K562 (cell line): Measurements from ENCODE around the gene SCLY. TPM values are rescaled to one million over a fixed set of nuclear protein-coding genes. Genes with fewer than 3 reads are reported as not detected.

Experiments used
- ATAC-seq: fragments of 200-7000 bp; cut with Tn5 transposase; 3 replicates; pipeline ENCODE4 v1.9.1; 2020; ENCODE audit warnings: moderate library complexity
- BruUV-seq: library from RNA; stranded (reverse); fragments of 400-500 nt; replicated peaks from 2 replicates; lab custom pipeline; 2021; lab: Mats Ljungman, UMichigan
- CTCF ChIA-PET: fragments of 300-600 bp; formaldehyde crosslinking; extraction: SDS; loops from one replicate; lab custom pipeline; 2021; ENCODE audit warnings: low intra/inter-chr PET ratio; lab: Yijun Ruan, JAX
- POLR2A ChIA-PET: fragments of 300-600, 350-650 bp; sonication (Branson Sonifier 250); formaldehyde crosslinking; extraction: SDS; loops from one replicate; lab custom pipeline; 2021; ENCODE audit warnings: antibody characterized with exemption, inconsistent platforms; lab: Yijun Ruan, JAX
- DNase-seq, 4 experiments: peaks; one replicate each; pipeline versions ENCODE4 v3.0.0 to v3.0.0-alpha.2; 2011 to 2018; ENCODE audit warnings: low spot score in 3 of 4, mixed read lengths in 3 of 4; ENCODE audit errors: extremely low read depth in 1 of 4
- FAIRE-seq: peaks from 2 replicates; lab custom pipeline; 2011; peaks lifted over from hg19 to GRCh38; lab: Jason Lieb, UNC
- H2AFZ ChIP-seq: 2 replicates; pipeline ENCODE4 v1.6.0; 2011; ENCODE audit warnings: low read depth, low read length, control low read depth, inconsistent platforms
- H3K27ac ChIP-seq: fragments of 200-600 bp; 3 replicates; pipeline ENCODE4 v1.8.0; 2011; ENCODE audit warnings: low read depth, mild to moderate bottlenecking, control low read depth, inconsistent platforms, low read length, moderate library complexity, mixed read lengths; ENCODE audit errors: extremely low read depth
- H3K27me3 ChIP-seq, 2 experiments: fragments of 300-600 bp in 1 of 2; 2 replicates in 1 of 2; 3 replicates in 1 of 2; pipeline versions ENCODE4 v1.6.0 to v1.8.0; 2011; ENCODE audit warnings: inconsistent platforms in 2 of 2, low read length in 2 of 2, mild to moderate bottlenecking in 1 of 2, mixed read lengths in 1 of 2, moderate library complexity in 1 of 2; ENCODE audit not compliant: control insufficient read depth in 2 of 2, insufficient read depth in 2 of 2
- H3K36me3 ChIP-seq: fragments of 300-600 bp; 3 replicates; pipeline ENCODE4 v1.8.0; 2011; ENCODE audit warnings: mild to moderate bottlenecking, low read length, inconsistent platforms; ENCODE audit not compliant: control insufficient read depth, insufficient read depth
- H3K4me1 ChIP-seq, 2 experiments: fragments of 200-600 bp in 1 of 2; replicated peaks in 1 of 2; 2 replicates in 1 of 2; 3 replicates in 1 of 2; pipeline versions ENCODE4 v1.5.1 to v1.8.0; 2011; ENCODE audit warnings: inconsistent platforms in 2 of 2, low read length in 2 of 2, mild to moderate bottlenecking in 1 of 2, mixed read lengths in 1 of 2, moderate library complexity in 1 of 2; ENCODE audit not compliant: control insufficient read depth in 2 of 2, insufficient read depth in 2 of 2
- H3K4me2 ChIP-seq: 2 replicates; pipeline ENCODE4 v1.6.1; 2011; ENCODE audit warnings: low read length, control low read depth, inconsistent platforms, mixed read lengths; ENCODE audit not compliant: insufficient read depth
- H3K4me3 ChIP-seq: fragments of 200-600 bp; sonication (generic), shearing (Covaris generic); 2 replicates; pipeline ENCODE4 v1.5.1; 2016; ENCODE audit warnings: control low read depth, inconsistent platforms
- H3K79me2 ChIP-seq: fragments of 200-600 bp; 3 replicates; pipeline ENCODE4 v1.8.0; 2011; ENCODE audit warnings: low read length, inconsistent platforms; ENCODE audit not compliant: control insufficient read depth, insufficient read depth
- H3K9ac ChIP-seq, 2 experiments: 2 replicates each; pipeline versions ENCODE4 v1.6.0 to v1.6.1; 2011; ENCODE audit warnings: low read depth in 2 of 2, low read length in 2 of 2, control low read depth in 1 of 2, inconsistent platforms in 1 of 2, mild to moderate bottlenecking in 1 of 2, mixed read lengths in 1 of 2; ENCODE audit not compliant: insufficient read depth in 1 of 2
- H3K9me1 ChIP-seq: one replicate; pipeline ENCODE4 v1.6.0; 2011; ENCODE audit warnings: inconsistent platforms, mild to moderate bottlenecking, low read length, moderate library complexity; ENCODE audit not compliant: control insufficient read depth, insufficient read depth
- H3K9me3 ChIP-seq: replicated peaks from 2 replicates; pipeline ENCODE4 v1.5.1; 2011; ENCODE audit warnings: low read depth, low read length, inconsistent platforms; ENCODE audit not compliant: control insufficient read depth, insufficient read depth
- H4K20me1 ChIP-seq: replicated peaks from 2 replicates; pipeline ENCODE4 v1.6.1; 2011; ENCODE audit warnings: low read length, inconsistent platforms, mixed read lengths; ENCODE audit not compliant: control insufficient read depth, insufficient read depth
- PHTF2 ChIP-seq: fragments of 250-450 bp; sonication (Bioruptor Pico); IDR thresholded peaks from 2 replicates; pipeline ENCODE4 v1.5.0; 2021; ENCODE audit warnings: mild to moderate bottlenecking
- POLR2AphosphoS2 ChIP-seq: IDR thresholded peaks from 2 replicates; pipeline ENCODE4 v1.6.1; 2012; ENCODE audit warnings: low read length, improper control_type of control experiment
- RBM34 ChIP-seq: fragments of 200-400 bp; formaldehyde crosslinking; IDR thresholded peaks from 2 replicates; pipeline ENCODE4 v1.6.1; 2018; ENCODE audit warnings: low read length, borderline replicate concordance; ENCODE audit not compliant: insufficient read depth
- ZNF124 ChIP-seq: sonication (generic); formaldehyde crosslinking; IDR thresholded peaks from 2 replicates; pipeline ENCODE4 v1.8.1; 2022; ENCODE audit warnings: missing genetic modification reagents
- ZNF57 ChIP-seq: fragments of 450-650 bp; formaldehyde crosslinking; IDR thresholded peaks from 2 replicates; pipeline ENCODE4 v1.4.0; 2020; ENCODE audit warnings: mild to moderate bottlenecking, moderate library complexity
- ZNF780A ChIP-seq: fragments of 250-450 bp; sonication (Bioruptor Pico); IDR thresholded peaks from 2 replicates; pipeline ENCODE4 v1.5.0; 2021; ENCODE audit warnings: mild to moderate bottlenecking
- WGBS: fragments of 100-300 bp; shearing (Covaris generic); methylation state at CpG from one replicate; pipeline ENCODE4 v1.1.6; 2016; ENCODE audit warnings: low coverage, mixed read lengths; ENCODE audit not compliant: insufficient coverage; ENCODE audit errors: missing lambda C conversion rate; 5-methylcytosine and 5-hydroxymethylcytosine counted together
- in situ Hi-C: fragments of 300-500 bp; cut with MboI; formaldehyde crosslinking; loops from 4 replicates; pipeline ENCODE4 v1.15.0; 2018; ENCODE audit warnings: inconsistent platforms, mixed read lengths
- intact Hi-C: fragments of 100-400 bp; cut with micrococcal nuclease; formaldehyde crosslinking; loops from 2 replicates; pipeline ENCODE4 v1.14.2; 2022
- polyA plus RNA-seq, 8 experiments: library from polyadenylated mRNA; depleted of rRNA in 4 of 8; stranded (reverse) in 5 of 8; unstranded in 3 of 8; fragments of >200 nt; fragmentation: Nextera tagmentation in 2 of 8; fragmentation: Illumina TruSeq in 1 of 8; extraction: Ambion mirVana in 2 of 8; extraction: Trizol in 1 of 8; gene quantifications; 2 replicates each; pipeline versions ENCODE4 v1.2.1 to v1.2.3, GENCODE V29; 2011 to 2014; ENCODE audit warnings: inconsistent platforms in 1 of 8, missing spikeins in 1 of 8
- total RNA-seq, 7 experiments: library from RNA; depleted of rRNA in 6 of 7; stranded (reverse); fragments of >200 nt in 6 of 7; fragmentation: Illumina TruSeq in 2 of 7; extraction: Trizol in 2 of 7; gene quantifications; 2 replicates each; pipeline versions ENCODE4 v1.2.1 to v1.2.3, GENCODE V29; 2011 to 2021; ENCODE audit warnings: low replicate concordance in 1 of 7
- TF ChIP-seq, protein P1 (sequence below): sonication (generic); formaldehyde crosslinking; IDR thresholded peaks from 2 replicates; pipeline ENCODE4 v1.8.0; 2023; ENCODE audit warnings: mild to moderate bottlenecking, missing genetic modification reagents

SCLY gene
- total and polyA plus RNA-seq, 9 of the 15 experiments (the other 6 are each of a cell fraction or from before 2014, with no cell fraction given) = 2.6 to 32.2 (median 21.1) TPM

DNA sequence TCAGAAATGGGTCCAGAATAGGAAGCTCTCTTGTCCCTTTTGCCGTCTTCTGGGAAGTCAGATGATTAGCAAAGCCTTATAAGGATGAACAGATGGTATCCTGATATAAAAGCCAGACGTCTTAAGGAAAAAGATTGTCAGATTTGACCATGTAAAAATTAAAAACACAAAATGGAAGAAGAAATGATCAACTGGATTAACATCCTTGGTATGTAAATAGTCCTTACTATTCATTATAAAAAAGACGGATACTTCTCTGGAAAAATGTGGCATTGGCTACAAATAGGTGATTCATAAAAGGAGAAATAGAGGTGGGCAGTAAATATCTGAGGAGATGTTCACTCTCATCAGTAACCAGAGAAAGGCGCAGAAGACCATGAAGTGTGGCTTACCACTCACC is 33.7 kb upstream of the SCLY start:
- Histone ChIP-seq H3K36me3 (peaks cover 52% of the 10 kb centered on the region; the same call in 2 of the 3 replicates), H3K4me2 (no peak overlapping the region)
- ATAC-seq = no peak
- TF ChIP-seq POLR2AphosphoS2 = no peak
- no peak for TF ChIP-seq ZNF124 (CRISPR knock-in tag)
- no peak for TF ChIP-seq PHTF2 (CRISPR knock-in tag)
- TF ChIP-seq ZNF780A = no peak
- TF ChIP-seq ZNF57 = no peak
- TF ChIP-seq RBM34 = no peak
- TF ChIP-seq, protein P1, sequence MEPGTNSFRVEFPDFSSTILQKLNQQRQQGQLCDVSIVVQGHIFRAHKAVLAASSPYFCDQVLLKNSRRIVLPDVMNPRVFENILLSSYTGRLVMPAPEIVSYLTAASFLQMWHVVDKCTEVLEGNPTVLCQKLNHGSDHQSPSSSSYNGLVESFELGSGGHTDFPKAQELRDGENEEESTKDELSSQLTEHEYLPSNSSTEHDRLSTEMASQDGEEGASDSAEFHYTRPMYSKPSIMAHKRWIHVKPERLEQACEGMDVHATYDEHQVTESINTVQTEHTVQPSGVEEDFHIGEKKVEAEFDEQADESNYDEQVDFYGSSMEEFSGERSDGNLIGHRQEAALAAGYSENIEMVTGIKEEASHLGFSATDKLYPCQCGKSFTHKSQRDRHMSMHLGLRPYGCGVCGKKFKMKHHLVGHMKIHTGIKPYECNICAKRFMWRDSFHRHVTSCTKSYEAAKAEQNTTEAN = no peak
- TF ChIP-seq, all 486 proteins: peak for 0
- H3K27me3 ChIP-seq = no peaks in the 10 kb centered on the region
- DNase-seq = no peak
- no TSS peak for BruUV-seq
- no peak overlapping the region for H3K4me3 ChIP-seq
- no peaks in the 10 kb centered on the region for H3K9me3 ChIP-seq
- POLR2A ChIA-PET = no interaction called here
- no peak overlapping the region for H2AFZ ChIP-seq
- in situ Hi-C loops (no loop called here), intact Hi-C loops (loop anchor here (10.0 kb wide), 1 partner anchor 102 kb away; no protein-coding TSS in a partner anchor)
- no peaks in the 10 kb centered on the region for H3K4me1 ChIP-seq
- CTCF ChIA-PET = no interaction called here
- H3K27ac ChIP-seq = no peak overlapping the region
- no peak for FAIRE-seq
- H3K79me2 ChIP-seq = no peaks in the 10 kb centered on the region; the same call in 2 of the 3 replicates
- H3K9ac ChIP-seq = no peak overlapping the region
- no peaks in the 10 kb centered on the region for H3K9me1 ChIP-seq
- WGBS = 77% methylated on average over 4 of the region's 4 CpGs
- no peaks in the 10 kb centered on the region for H4K20me1 ChIP-seq
